ENCODE data around the gene ARHGAP24. TPM values are rescaled to one million over a fixed set of nuclear protein-coding genes. Genes with fewer than 3 reads are reported as not detected.

Gene ARHGAP24
- total and polyA plus RNA-seq, 12 donors, result 6.7 to 35.5 (median 23.9) TPM

- 90 to 96% methylated on average over 2 of the region's 2 CpGs for WGBS, 2 donors
- Histone ChIP-seq H3K4me1 (peaks cover 0 to 10% (median 0%) of the 10 kb centered on the region in 9 donors), H3K4me3 (no peak overlapping the region), H3K36me3 (no peaks in the 10 kb centered on the region), H3K9me3 (no peaks in the 10 kb centered on the region), H3K27ac (no peak overlapping the region), H3K27me3 (no peaks in the 10 kb centered on the region)
- ATAC-seq (no peak), DNase-seq (no peak)
- TF ChIP-seq, protein P1, sequence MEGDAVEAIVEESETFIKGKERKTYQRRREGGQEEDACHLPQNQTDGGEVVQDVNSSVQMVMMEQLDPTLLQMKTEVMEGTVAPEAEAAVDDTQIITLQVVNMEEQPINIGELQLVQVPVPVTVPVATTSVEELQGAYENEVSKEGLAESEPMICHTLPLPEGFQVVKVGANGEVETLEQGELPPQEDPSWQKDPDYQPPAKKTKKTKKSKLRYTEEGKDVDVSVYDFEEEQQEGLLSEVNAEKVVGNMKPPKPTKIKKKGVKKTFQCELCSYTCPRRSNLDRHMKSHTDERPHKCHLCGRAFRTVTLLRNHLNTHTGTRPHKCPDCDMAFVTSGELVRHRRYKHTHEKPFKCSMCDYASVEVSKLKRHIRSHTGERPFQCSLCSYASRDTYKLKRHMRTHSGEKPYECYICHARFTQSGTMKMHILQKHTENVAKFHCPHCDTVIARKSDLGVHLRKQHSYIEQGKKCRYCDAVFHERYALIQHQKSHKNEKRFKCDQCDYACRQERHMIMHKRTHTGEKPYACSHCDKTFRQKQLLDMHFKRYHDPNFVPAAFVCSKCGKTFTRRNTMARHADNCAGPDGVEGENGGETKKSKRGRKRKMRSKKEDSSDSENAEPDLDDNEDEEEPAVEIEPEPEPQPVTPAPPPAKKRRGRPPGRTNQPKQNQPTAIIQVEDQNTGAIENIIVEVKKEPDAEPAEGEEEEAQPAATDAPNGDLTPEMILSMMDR (IDR thresholded peaks at IDR 0.05), result no peak
- intact Hi-C loops (cut with DNase I), result no loop called here
These were observed 162.8 kb downstream of the ARHGAP24 start for GRCh38 chr4:85637778-85638177.

- Histone ChIP-seq H3K4me3 (no peak overlapping the region), H3K27me3 (no peaks in the 10 kb centered on the region), H3K36me3 (no peaks in the 10 kb centered on the region), H3K9me3 (no peaks in the 10 kb centered on the region), H3K4me1 (peaks cover 0 to 10% (median 0%) of the 10 kb centered on the region in 9 donors), H3K27ac (no peak overlapping the region)
- TF ChIP-seq, protein P1 (IDR thresholded peaks at IDR 0.05), result no peak
- intact Hi-C loops (cut with DNase I), result no loop called here
- DNase-seq (no peak), ATAC-seq (peak in 1 of 8 donors; percentile 35)
- 47 to 53% methylated on average over 4 of the region's 4 CpGs for WGBS, 2 donors
These were observed 165.0 kb downstream of the ARHGAP24 start for GRCh38 chr4:85639946-85640345.

DNA sequence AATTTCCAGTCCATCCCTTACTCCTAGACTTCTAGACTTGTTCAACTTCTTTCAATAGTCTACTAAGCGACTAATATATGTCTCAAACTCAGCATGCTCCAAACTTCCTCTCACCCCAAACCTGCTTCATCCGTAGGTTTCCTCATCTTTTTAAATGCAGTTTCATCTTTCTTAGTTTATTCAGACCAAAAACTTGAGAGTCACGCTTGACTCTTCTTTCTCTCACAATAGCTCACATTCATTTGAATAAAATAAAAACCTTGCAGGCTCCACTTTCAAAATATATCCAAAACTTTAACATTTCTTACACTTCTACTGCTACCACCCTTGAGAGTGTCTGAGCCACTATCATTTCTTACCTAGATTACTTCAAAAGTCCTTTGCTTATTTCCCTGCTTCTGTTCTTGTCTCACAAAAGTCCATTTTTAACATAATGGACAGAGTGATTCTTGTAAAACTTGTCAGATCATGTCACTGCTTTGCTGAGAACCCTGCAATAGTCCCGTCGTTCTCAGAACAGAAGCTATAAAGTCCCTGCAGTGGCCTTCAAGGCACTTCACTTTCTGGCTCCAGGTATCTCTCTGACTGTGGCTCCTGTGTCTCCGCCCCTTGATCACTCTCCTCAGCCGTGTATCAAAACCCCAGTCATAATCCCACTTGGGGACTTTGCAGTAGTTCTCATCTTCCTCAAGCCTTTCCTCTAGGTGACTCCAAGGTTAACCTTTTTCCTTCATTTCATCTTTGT lies 167.6 kb downstream of the ARHGAP24 start:
- DNase-seq (no peak), ATAC-seq (no peak)
- TF ChIP-seq, protein P1 (IDR thresholded peaks at IDR 0.05), result no peak
- Histone ChIP-seq H3K27me3 (no peaks in the 10 kb centered on the region), H3K4me3 (no peak overlapping the region), H3K4me1 (peaks cover 0 to 10% (median 0%) of the 10 kb centered on the region in 9 donors), H3K36me3 (no peaks in the 10 kb centered on the region), H3K27ac (no peak overlapping the region), H3K9me3 (no peaks in the 10 kb centered on the region)
- WGBS, 2 donors, result 93 to 95% methylated on average over 7 of the region's 7 CpGs
- intact Hi-C loops (cut with DNase I), result no loop called here

DNA sequence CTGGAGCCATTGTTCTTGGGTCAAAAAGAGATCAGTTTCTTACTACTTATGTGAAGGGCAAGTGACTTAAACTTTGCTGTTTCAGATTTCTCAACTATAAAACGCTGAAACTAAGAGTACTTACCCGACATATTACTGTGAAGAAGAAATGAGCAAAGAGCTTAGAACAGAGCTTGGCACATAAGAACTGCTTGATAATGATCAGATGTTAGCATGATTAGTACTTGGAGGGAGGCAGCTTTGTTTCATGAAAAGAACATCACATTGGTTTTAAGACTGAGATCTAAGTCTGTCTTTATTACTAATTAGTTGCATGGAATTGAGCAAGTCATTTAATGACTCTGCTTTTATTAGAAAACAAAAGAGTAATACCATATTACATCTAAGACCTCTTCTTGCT lies 169.1 kb downstream of the ARHGAP24 start:
- H3K9me3 ChIP-seq, result no peaks in the 10 kb centered on the region
- H3K27me3 ChIP-seq, result no peaks in the 10 kb centered on the region
- peaks cover 0 to 10% (median 0%) of the 10 kb centered on the region in 9 donors for H3K4me1 ChIP-seq
- no peak overlapping the region for H3K4me3 ChIP-seq
- TF ChIP-seq, protein P1 (IDR thresholded peaks at IDR 0.05), result no peak
- intact Hi-C loops (cut with DNase I), result no loop called here
- H3K36me3 ChIP-seq, result no peaks in the 10 kb centered on the region
- H3K27ac ChIP-seq, result no peak overlapping the region
- WGBS, 2 donors, result 89 to 92% methylated on average over 2 of the region's 2 CpGs
- DNase-seq (no peak), ATAC-seq (no peak)
